GM23248 (cell line): Measurements from ENCODE around the gene MAP1B.

Source experiments
- EZH2 ChIP-seq: fragments of 200-600 bp; sonication (generic); IDR thresholded peaks from 2 replicates; pipeline ENCODE4 v1.6.1; 2018; ENCODE audit warnings: antibody characterized with exemption, mild to moderate bottlenecking; ENCODE audit not compliant: insufficient read depth, poor library complexity, severe bottlenecking
- EZH2phosphoT487 ChIP-seq: fragments of 200-600 bp; sonication (generic); IDR thresholded peaks from 2 replicates; pipeline ENCODE4 v1.6.1; 2018; ENCODE audit warnings: antibody characterized with exemption, moderate library complexity, mild to moderate bottlenecking, low read depth; ENCODE audit not compliant: insufficient read depth

- 0 out of 2 replicates have a peak, but pooled peaks have one; percentile 44 for TF ChIP-seq EZH2phosphoT487
- no peak for TF ChIP-seq EZH2
Measured at GRCh38 chr5:72224946-72225463, 117.7 kb downstream of the MAP1B start.
